BLaER1 (cell line): ENCODE measurements around the gene IQUB.
"Not testable (repeated sequence)": the region's sequence is repeated elsewhere in the genome, so short reads cannot be mapped to it uniquely, and the experiment has no call there.

Source experiments
- H3K27ac ChIP-seq: shearing (Covaris generic); formaldehyde crosslinking; 2 replicates; pipeline ENCODE4 v1.8.1; 2022
- H3K27me3 ChIP-seq: shearing (Covaris generic); formaldehyde crosslinking; 2 replicates; pipeline ENCODE4 v1.8.1; 2022
- H3K36me3 ChIP-seq: shearing (Covaris generic); formaldehyde crosslinking; 2 replicates; pipeline ENCODE4 v1.8.1; 2022
- H3K4me1 ChIP-seq: shearing (Covaris generic); formaldehyde crosslinking; 2 replicates; pipeline ENCODE4 v1.8.1; 2022
- H3K4me2 ChIP-seq: shearing (Covaris generic); formaldehyde crosslinking; 2 replicates; pipeline ENCODE4 v1.8.1; 2022
- H3K4me3 ChIP-seq: shearing (Covaris generic); formaldehyde crosslinking; 2 replicates; pipeline ENCODE4 v1.8.1; 2022
- H3K9ac ChIP-seq: shearing (Covaris generic); formaldehyde crosslinking; 2 replicates; pipeline ENCODE4 v1.8.1; 2022
- H3K9me3 ChIP-seq: shearing (Covaris generic); formaldehyde crosslinking; 2 replicates; pipeline ENCODE4 v1.8.1; 2022
- H4K20me1 ChIP-seq: shearing (Covaris generic); formaldehyde crosslinking; 2 replicates; pipeline ENCODE4 v1.8.1; 2022
- Cebpa-rat ChIP-seq: shearing (Covaris generic); IDR thresholded peaks from 2 replicates; pipeline ENCODE4 v1.8.1; 2022

Gene IQUB

DNA sequence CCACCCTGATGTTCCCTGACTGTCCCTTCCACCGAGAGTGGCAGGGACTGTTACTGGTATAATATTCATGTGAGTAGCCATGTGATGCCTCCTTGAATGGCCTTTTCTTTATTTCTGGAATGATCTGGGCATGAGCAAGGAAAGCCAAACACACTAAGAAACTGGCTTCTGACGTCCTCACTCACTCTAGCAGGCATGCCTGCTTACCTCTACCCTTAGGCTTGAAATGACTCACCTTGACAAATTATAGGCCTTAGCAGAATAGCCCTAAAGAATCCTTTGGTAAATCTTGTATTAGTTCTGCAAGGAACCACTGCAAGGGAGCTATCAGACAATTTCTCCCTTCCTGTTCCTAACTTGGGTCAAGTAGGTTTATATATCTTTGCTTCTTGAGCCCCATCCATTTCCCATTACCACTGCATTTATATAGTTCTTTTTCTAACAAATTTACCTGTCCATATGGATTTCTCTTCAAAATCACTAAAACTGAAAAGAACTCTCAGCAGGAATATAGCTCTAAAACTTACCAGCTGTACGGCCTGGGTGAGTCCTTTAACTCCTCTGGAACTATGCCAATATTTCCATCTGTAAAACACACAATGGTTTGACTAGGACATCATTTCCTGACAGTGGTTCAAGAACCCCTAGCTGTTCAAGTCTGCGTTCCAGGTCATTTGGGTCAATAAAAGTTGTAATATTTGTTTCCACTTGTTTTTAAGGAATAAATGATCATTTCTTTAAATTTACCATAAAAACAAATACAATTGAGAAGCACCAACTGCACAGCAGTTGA is 36.2 kb upstream of the IQUB start:
- H4K20me1 ChIP-seq, result no peaks in the 10 kb centered on the region
- TF ChIP-seq Cebpa-rat, result no peak
- H3K9me3 ChIP-seq, result no peaks in the 10 kb centered on the region
- H3K4me3 ChIP-seq, result no peak overlapping the region
- H3K4me2 ChIP-seq, result no peak overlapping the region
- peaks cover 7% of the 10 kb centered on the region; the same call in 1 of the 2 replicates for H3K4me1 ChIP-seq
- no peaks in the 10 kb centered on the region for H3K36me3 ChIP-seq
- H3K27me3 ChIP-seq, result no peaks in the 10 kb centered on the region
- no peak overlapping the region for H3K27ac ChIP-seq
- H3K9ac ChIP-seq, result no peak overlapping the region

DNA sequence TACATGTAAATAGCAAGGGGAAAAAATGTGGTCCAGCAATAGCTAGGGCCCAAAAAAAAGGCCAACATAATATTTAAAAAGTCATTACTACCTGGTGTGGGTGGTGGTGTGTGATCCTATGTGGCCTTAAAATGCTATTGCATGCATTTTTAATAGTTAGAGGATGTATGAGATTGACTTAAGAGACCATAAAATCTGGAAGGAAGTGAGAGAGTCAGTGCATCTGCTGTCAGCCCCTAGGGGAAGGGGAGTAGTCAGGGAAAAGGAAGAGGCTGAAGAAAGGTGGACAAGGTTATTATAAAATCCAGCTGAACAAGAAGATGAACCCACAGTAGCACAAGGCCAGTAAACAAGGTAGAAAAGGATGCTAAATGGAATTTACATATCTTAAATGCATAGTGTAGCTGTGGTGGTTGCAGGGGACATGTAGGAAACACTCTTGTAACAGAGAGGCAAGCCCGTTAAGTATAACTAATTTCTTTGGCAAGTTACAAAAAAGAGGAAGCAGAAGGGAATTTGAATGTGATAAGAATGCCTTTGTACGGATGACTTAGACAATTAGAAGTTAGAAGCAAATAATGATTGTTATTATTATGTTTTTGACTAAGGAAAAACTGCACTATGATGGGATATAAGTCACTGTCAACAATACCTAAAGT is 35.1 kb upstream of the IQUB start:
- no peak overlapping the region for H3K4me3 ChIP-seq
- peaks cover 7% of the 10 kb centered on the region; the same call in 1 of the 2 replicates for H3K4me1 ChIP-seq
- H4K20me1 ChIP-seq, result no peaks in the 10 kb centered on the region
- H3K4me2 ChIP-seq, result no peak overlapping the region
- no peak for TF ChIP-seq Cebpa-rat
- no peaks in the 10 kb centered on the region for H3K27me3 ChIP-seq
- H3K9me3 ChIP-seq, result no peaks in the 10 kb centered on the region
- no peak overlapping the region for H3K9ac ChIP-seq
- no peak overlapping the region for H3K27ac ChIP-seq
- H3K36me3 ChIP-seq, result no peaks in the 10 kb centered on the region

- Histone ChIP-seq H3K9me3 (no peaks in the 10 kb centered on the region), H3K4me2 (no peak overlapping the region), H3K27me3 (no peaks in the 10 kb centered on the region), H3K4me1 (peaks cover 6% of the 10 kb centered on the region; the same call in 1 of the 2 replicates), H4K20me1 (no peaks in the 10 kb centered on the region), H3K4me3 (no peak overlapping the region), H3K9ac (no peak overlapping the region), H3K27ac (no peak overlapping the region), H3K36me3 (no peaks in the 10 kb centered on the region)
- no peak for TF ChIP-seq Cebpa-rat
Measured at GRCh38 chr7:123562121-123562520, 27.7 kb upstream of the IQUB start.

DNA sequence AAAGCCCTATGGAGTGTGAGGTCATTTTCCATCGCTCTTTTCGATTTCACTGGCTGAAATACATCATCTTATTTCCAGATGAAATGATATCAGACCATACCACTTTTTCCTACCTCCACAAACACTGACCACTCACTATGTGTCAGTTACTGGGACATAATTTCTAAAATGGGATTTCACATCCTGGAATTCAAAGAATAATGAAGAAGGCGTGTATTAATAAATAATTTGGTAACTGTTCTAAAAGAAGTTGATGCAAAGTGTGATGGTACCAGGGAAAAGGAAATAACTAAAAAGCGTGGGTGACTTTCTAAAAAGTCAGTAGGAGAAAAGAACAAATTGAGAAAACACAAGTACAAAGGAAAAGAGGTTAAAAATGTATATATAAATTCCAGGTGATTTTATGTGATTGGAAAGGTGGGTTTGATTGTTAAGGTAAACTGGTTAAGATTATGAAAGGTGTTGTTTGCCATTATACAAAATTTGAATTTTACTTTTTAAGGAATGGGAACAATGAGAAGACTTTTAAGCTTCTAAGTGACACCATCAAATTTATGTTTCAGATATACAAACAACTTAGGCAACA is 24.0 kb upstream of the IQUB start:
- peak overlapping the region; percentile 87; the same call in 1 of the 2 replicates for H3K27ac ChIP-seq
- H3K36me3 ChIP-seq, result peaks cover 21% of the 10 kb centered on the region
- peak overlapping the region; percentile 74 for H3K4me2 ChIP-seq
- no peaks in the 10 kb centered on the region for H3K27me3 ChIP-seq
- no peaks in the 10 kb centered on the region for H3K9me3 ChIP-seq
- H4K20me1 ChIP-seq, result peaks cover 14% of the 10 kb centered on the region; the same call in 1 of the 2 replicates
- peak overlapping the region; percentile 87 for H3K9ac ChIP-seq
- H3K4me1 ChIP-seq, result peaks cover 30% of the 10 kb centered on the region
- TF ChIP-seq Cebpa-rat, result no peak
- H3K4me3 ChIP-seq, result peak overlapping the region; percentile 81

- Histone ChIP-seq H3K4me1 (peaks cover 30% of the 10 kb centered on the region), H3K9ac (peak within 1 kb of the TSS; percentile 87), H3K27ac (peak within 1 kb of the TSS; percentile 87), H4K20me1 (peaks cover 21% of the 10 kb centered on the region), H3K27me3 (no peaks in the 10 kb centered on the region), H3K36me3 (peaks cover 28% of the 10 kb centered on the region), H3K9me3 (no peaks in the 10 kb centered on the region), H3K4me2 (peak within 1 kb of the TSS; percentile 76), H3K4me3 (peak within 1 kb of the TSS; percentile 81)
- TF ChIP-seq Cebpa-rat, result no peak
Measured at GRCh38 chr7:123557398-123558288, 23.2 kb upstream of the IQUB start, which contains the start of gene NDUFA5. TSS of gene NDUFA5 (minus strand) at chr7:123557818. CDS start at chr7:123557795, 23 bp downstream.

DNA sequence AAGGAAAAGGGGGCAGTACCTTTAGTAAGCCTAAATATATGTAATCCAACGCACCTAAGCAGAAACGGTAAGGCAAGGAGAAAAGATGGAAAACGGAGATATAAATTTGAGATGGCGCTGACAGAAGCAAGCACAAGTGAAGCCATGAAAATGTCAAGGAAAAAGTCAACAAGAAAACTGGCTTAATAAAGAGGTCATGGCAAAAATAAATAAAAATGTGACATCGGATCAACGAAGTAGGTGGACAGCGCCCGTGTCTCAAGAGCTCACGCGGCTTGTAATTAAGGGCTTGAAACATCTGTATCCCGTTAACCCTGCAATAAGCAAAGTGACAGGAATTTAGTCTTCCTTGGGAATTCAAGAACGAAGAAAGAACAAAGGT is 22.6 kb upstream of the IQUB start:
- Histone ChIP-seq H3K9me3 (no peaks in the 10 kb centered on the region), H3K4me2 (peak overlapping the region; percentile 76), H3K36me3 (peaks cover 30% of the 10 kb centered on the region), H3K4me3 (peak overlapping the region; percentile 81), H3K9ac (peak overlapping the region; percentile 87), H3K27ac (peak overlapping the region; percentile 87), H3K4me1 (peaks cover 30% of the 10 kb centered on the region), H3K27me3 (no peaks in the 10 kb centered on the region), H4K20me1 (peaks cover 26% of the 10 kb centered on the region)
- TF ChIP-seq Cebpa-rat, result no peak

DNA sequence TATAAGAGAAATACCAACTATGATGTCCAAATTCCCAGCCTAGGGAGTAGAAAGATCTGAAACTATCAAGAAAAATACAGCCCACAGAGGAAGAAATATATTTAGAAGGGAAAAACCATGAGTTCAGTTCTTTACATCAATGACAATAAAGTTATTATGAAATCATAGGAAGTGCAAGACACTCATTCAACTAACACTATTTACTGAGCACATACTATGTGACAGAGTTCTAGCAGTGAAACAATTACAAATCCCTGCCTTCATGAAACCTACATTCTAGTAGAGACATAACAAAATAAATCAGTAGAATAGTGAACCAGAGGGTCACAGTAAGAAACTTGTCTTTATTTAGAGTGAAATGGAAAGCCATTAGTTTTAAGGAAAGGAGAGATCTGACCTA is 21.1 kb upstream of the IQUB start:
- H3K9me3 ChIP-seq, result no peaks in the 10 kb centered on the region
- no peak for TF ChIP-seq Cebpa-rat
- H3K9ac ChIP-seq, result no peak overlapping the region
- H3K4me1 ChIP-seq, result peaks cover 30% of the 10 kb centered on the region
- peaks cover 41% of the 10 kb centered on the region for H4K20me1 ChIP-seq
- H3K4me2 ChIP-seq, result peak overlapping the region; percentile 76
- no peaks in the 10 kb centered on the region for H3K27me3 ChIP-seq
- H3K36me3 ChIP-seq, result peaks cover 38% of the 10 kb centered on the region
- no peak overlapping the region for H3K4me3 ChIP-seq
- H3K27ac ChIP-seq, result no peak overlapping the region

- no peak overlapping the region for H3K27ac ChIP-seq
- H3K4me3 ChIP-seq, result no peak overlapping the region
- H3K9ac ChIP-seq, result no peak overlapping the region
- peaks cover 26% of the 10 kb centered on the region for H3K4me1 ChIP-seq
- H3K36me3 ChIP-seq, result peaks cover 54% of the 10 kb centered on the region
- no peaks in the 10 kb centered on the region for H3K9me3 ChIP-seq
- no peak overlapping the region for H3K4me2 ChIP-seq
- no peaks in the 10 kb centered on the region for H3K27me3 ChIP-seq
- H4K20me1 ChIP-seq, result peaks cover 64% of the 10 kb centered on the region
- no peak for TF ChIP-seq Cebpa-rat
Measured at GRCh38 chr7:123553159-123553558, 18.8 kb upstream of the IQUB start.

GRCh38 chr7:123552641-123553040 is 18.2 kb upstream of the IQUB start:
- Histone ChIP-seq H3K9me3 (no peaks in the 10 kb centered on the region), H4K20me1 (peaks cover 69% of the 10 kb centered on the region), H3K27me3 (no peaks in the 10 kb centered on the region), H3K4me1 (peaks cover 25% of the 10 kb centered on the region), H3K4me3 (no peak overlapping the region), H3K27ac (no peak overlapping the region), H3K36me3 (peaks cover 56% of the 10 kb centered on the region), H3K4me2 (no peak overlapping the region), H3K9ac (no peak overlapping the region)
- no peak for TF ChIP-seq Cebpa-rat

GRCh38 chr7:123552134-123552533 is 17.7 kb upstream of the IQUB start:
- Histone ChIP-seq H4K20me1 (peaks cover 74% of the 10 kb centered on the region), H3K4me1 (peaks cover 25% of the 10 kb centered on the region), H3K36me3 (peaks cover 62% of the 10 kb centered on the region)
- H3K27me3 ChIP-seq, H3K27ac ChIP-seq, H3K4me3 ChIP-seq, H3K9ac ChIP-seq, H3K9me3 ChIP-seq, H3K4me2 ChIP-seq: not testable (repeated sequence)
